ENCODE measurements around the gene EBI3. TPM values are rescaled to one million over a fixed set of nuclear protein-coding genes. Genes with fewer than 3 reads are reported as not detected.
A peak's percentile ranks its signal among the peaks of the same experiment; 100 is the strongest.

Gene EBI3
- total and polyA plus RNA-seq, 2 of the 8 experiments (the other 6 are each of a cell fraction or from before 2014, with no cell fraction given), result 0.99 to 8.4 TPM

DNA sequence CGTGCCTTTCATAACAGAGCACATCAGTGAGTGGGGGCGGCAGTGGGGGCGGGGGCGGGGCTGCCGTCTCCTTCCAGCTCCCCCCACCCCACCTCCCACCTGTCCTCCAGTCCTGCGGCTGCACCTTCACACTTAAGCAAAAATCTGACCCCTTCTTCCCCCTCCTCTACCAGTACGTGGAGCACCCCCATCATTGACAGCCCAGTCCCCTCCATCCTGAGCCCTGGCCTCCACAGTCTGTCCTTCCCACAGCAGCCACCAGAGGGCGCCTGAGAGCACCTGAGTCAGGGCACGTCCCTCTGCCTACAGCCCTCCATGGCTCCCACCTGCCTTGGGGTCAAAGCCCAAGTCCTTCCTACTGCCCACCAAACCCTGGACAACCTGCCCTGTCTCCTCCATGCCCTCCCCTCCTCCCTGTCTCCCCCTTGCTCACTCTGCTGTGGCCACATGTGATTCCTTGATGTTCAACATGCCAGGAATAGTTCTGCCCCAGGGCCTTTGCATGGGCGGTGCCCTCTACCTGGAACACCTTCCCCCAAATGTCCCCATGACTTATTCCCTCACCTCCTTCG lies 4.0 kb downstream of the EBI3 start (continued):
- TF ChIP-seq RNF2 (IDR thresholded peaks at IDR 0.05; ENCODE audit: borderline replicate concordance, low read depth, low read length, missing control alignments, poor library complexity, severe bottlenecking), result no peak
- no peak for TF ChIP-seq CBX5 (IDR thresholded peaks at IDR 0.05; ENCODE audit: low read depth, low read length)
- TF ChIP-seq KDM5A (IDR thresholded peaks at IDR 0.05; ENCODE audit: low read length), result no peak
- TF ChIP-seq MAFK (IDR thresholded peaks at IDR 0.05; ENCODE audit: low read depth, low read length), result no peak
- TF ChIP-seq, protein P1, sequence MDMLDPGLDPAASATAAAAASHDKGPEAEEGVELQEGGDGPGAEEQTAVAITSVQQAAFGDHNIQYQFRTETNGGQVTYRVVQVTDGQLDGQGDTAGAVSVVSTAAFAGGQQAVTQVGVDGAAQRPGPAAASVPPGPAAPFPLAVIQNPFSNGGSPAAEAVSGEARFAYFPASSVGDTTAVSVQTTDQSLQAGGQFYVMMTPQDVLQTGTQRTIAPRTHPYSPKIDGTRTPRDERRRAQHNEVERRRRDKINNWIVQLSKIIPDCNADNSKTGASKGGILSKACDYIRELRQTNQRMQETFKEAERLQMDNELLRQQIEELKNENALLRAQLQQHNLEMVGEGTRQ (IDR thresholded peaks at IDR 0.05; ENCODE audit: low read length), result no peak
- TF ChIP-seq EP300 (IDR thresholded peaks at IDR 0.05; ENCODE audit: borderline replicate concordance in 1 of 2, low read depth in 2 of 2, low read length in 2 of 2), result no peak
- TF ChIP-seq SIRT6 (IDR thresholded peaks at IDR 0.05; ENCODE audit: low read length), result no peak
- no peak for TF ChIP-seq FOSL1 (IDR thresholded peaks at IDR 0.05; ENCODE audit: insufficient read depth, low read depth, low read length)
- no peak for TF ChIP-seq TAF7 (optimal IDR thresholded peaks at IDR 0.05; ENCODE audit: borderline replicate concordance, low read depth, low read length)
- no peak for TF ChIP-seq SUZ12 (IDR thresholded peaks at IDR 0.05; ENCODE audit: low read length)
- TF ChIP-seq NANOG (IDR thresholded peaks at IDR 0.05; ENCODE audit: insufficient read depth, low read depth, low read length, poor library complexity, severe bottlenecking), result no peak
- no peak for TF ChIP-seq SRF (IDR thresholded peaks at IDR 0.05; ENCODE audit: low read depth, low read length)
- TF ChIP-seq YY1 (IDR thresholded peaks at IDR 0.05; ENCODE audit: low read depth, low read length), result peak; percentile 31; the same call in 1 of the 2 replicates
- TF ChIP-seq ASH2L (IDR thresholded peaks at IDR 0.05; ENCODE audit: low read length), result no peak
- TF ChIP-seq JUN (IDR thresholded peaks at IDR 0.05; ENCODE audit: low read depth, low read length), result no peak
- TF ChIP-seq NRF1 (IDR thresholded peaks at IDR 0.05; ENCODE audit: low read depth, low read length), result no peak
- TF ChIP-seq CHD1 (IDR thresholded peaks at IDR 0.05; ENCODE audit: low read depth, low read length), result no peak
- TF ChIP-seq HDAC2 (IDR thresholded peaks at IDR 0.05; ENCODE audit: borderline replicate concordance in 1 of 2, low read depth in 2 of 2, low read length in 2 of 2), result peak in 1 of 2 experiments; percentile 100; a peak in 2 of 4 replicates
- TF ChIP-seq SIN3A (conservative IDR thresholded peaks at IDR 0.05 in 1 of 2, IDR thresholded peaks at IDR 0.05 in 1 of 2; ENCODE audit: low read depth in 1 of 2, low read length in 2 of 2), result no peak

Data from H1 (cell line).